HepG2 (cell line): ENCODE measurements around the gene BRAF. TPM values are rescaled to one million over a fixed set of nuclear protein-coding genes. Genes with fewer than 3 reads are reported as not detected.

Source experiments
- ATAC-seq: fragments of 200-7000 bp; cut with Tn5 transposase; 3 replicates; pipeline ENCODE4 v1.9.1; 2020; ENCODE audit warnings: mild to moderate bottlenecking, moderate library complexity
- BruUV-seq: library from RNA; stranded (reverse); fragments of 400-500 nt; replicated peaks from 2 replicates; lab custom pipeline; 2021; lab: Mats Ljungman, UMichigan
- CTCF ChIA-PET: fragments of 300-600 bp; formaldehyde crosslinking; extraction: SDS; loops from one replicate; lab custom pipeline; 2021; ENCODE audit warnings: low total read pairs, inconsistent platforms, low intra/inter-chr PET ratio; lab: Yijun Ruan, JAX
- POLR2A ChIA-PET: fragments of 350-600 bp; sonication (Branson Sonifier 250); formaldehyde crosslinking; loops from one replicate; lab custom pipeline; 2020; ENCODE audit warnings: antibody characterized with exemption, inconsistent platforms; lab: Yijun Ruan, JAX
- DNase-seq: peaks from one replicate; pipeline ENCODE4 v3.0.0-alpha.2; 2015; ENCODE audit warnings: low spot score
- FAIRE-seq: peaks from 3 replicates; lab custom pipeline; 2011; peaks lifted over from hg19 to GRCh38; lab: Jason Lieb, UNC
- H2AFZ ChIP-seq: one replicate; pipeline ENCODE4 v1.6.1; 2011; ENCODE audit warnings: low read length, inconsistent platforms
- H3K27ac ChIP-seq: fragments of 300-600 bp; 3 replicates; pipeline ENCODE4 v1.8.0; 2011; ENCODE audit warnings: mixed run types, mild to moderate bottlenecking, mixed read lengths, low read length, inconsistent platforms; ENCODE audit not compliant: insufficient read depth; ENCODE audit errors: extremely low read length
- H3K27me3 ChIP-seq, 2 experiments: fragments of 200-600 bp in 1 of 2; 2 replicates in 1 of 2; 3 replicates in 1 of 2; pipeline versions ENCODE4 v1.6.0 to v1.8.0; 2011; ENCODE audit warnings: low read length in 2 of 2, mild to moderate bottlenecking in 2 of 2, moderate library complexity in 2 of 2, inconsistent platforms in 1 of 2; ENCODE audit not compliant: insufficient read depth in 2 of 2, control insufficient read depth in 1 of 2
- H3K36me3 ChIP-seq, 2 experiments: fragments of 200-600 bp in 1 of 2; replicated peaks in 1 of 2; 2 replicates in 1 of 2; 3 replicates in 1 of 2; pipeline versions ENCODE4 v1.5.1 to v1.8.0; 2011; ENCODE audit warnings: low read length in 2 of 2, inconsistent platforms in 1 of 2; ENCODE audit not compliant: insufficient read depth in 2 of 2, control insufficient read depth in 1 of 2
- H3K4me1 ChIP-seq: 2 replicates; pipeline ENCODE4 v1.5.1; 2012; ENCODE audit warnings: low read length, inconsistent platforms; ENCODE audit not compliant: insufficient read depth
- H3K4me2 ChIP-seq: 2 replicates; pipeline ENCODE4 v1.6.0; 2011; ENCODE audit warnings: low read depth, low read length, inconsistent platforms
- H3K4me3 ChIP-seq, 3 experiments: fragments of 200-600 bp in 1 of 3; sonication (generic), shearing (Covaris generic) in 1 of 3; replicated peaks in 1 of 3; 2 replicates each; pipeline ENCODE4 v1.5.1; 2011 to 2016; ENCODE audit warnings: low read length in 3 of 3, inconsistent platforms in 2 of 3, low read depth in 2 of 3, mild to moderate bottlenecking in 2 of 3, control low read depth in 1 of 3, mixed read lengths in 1 of 3; ENCODE audit not compliant: insufficient read depth in 1 of 3
- H3K79me2 ChIP-seq: one replicate; pipeline ENCODE4 v1.6.1; 2011; ENCODE audit warnings: low read length, inconsistent platforms; ENCODE audit not compliant: insufficient read depth
- H3K9ac ChIP-seq: 2 replicates; pipeline ENCODE4 v1.6.0; 2011; ENCODE audit warnings: mild to moderate bottlenecking, low read depth, low read length, inconsistent platforms; ENCODE audit not compliant: insufficient read depth
- H3K9me3 ChIP-seq: 2 replicates; pipeline ENCODE4 v1.5.1; 2012; ENCODE audit warnings: mild to moderate bottlenecking, low read length
- H4K20me1 ChIP-seq: 2 replicates; pipeline ENCODE4 v1.6.0; 2011; ENCODE audit warnings: inconsistent platforms, mild to moderate bottlenecking, low read length, moderate library complexity; ENCODE audit not compliant: insufficient read depth
- HNRNPLL ChIP-seq: fragments of 200-400 bp; formaldehyde crosslinking; IDR thresholded peaks from 2 replicates; pipeline ENCODE4 v1.6.1; 2017; ENCODE audit warnings: mild to moderate bottlenecking, low read depth, low read length; ENCODE audit not compliant: poor library complexity, severe bottlenecking
- MED8 ChIP-seq: sonication (generic); formaldehyde crosslinking; IDR thresholded peaks from 2 replicates; pipeline ENCODE4 v1.8.1; 2023; ENCODE audit warnings: mild to moderate bottlenecking, missing genetic modification reagents; ENCODE audit not compliant: insufficient replicate concordance
- NR2F6 ChIP-seq, 2 experiments: IDR thresholded peaks; 2 replicates each; pipeline ENCODE4 v1.6.1; 2016; ENCODE audit warnings: antibody characterized with exemption in 1 of 2, mild to moderate bottlenecking in 1 of 2
- POLR2A ChIP-seq, 2 experiments: IDR thresholded peaks; 2 replicates each; pipeline ENCODE4 v1.6.1; 2011; ENCODE audit warnings: low read depth in 2 of 2, low read length in 2 of 2, mild to moderate bottlenecking in 1 of 2, moderate library complexity in 1 of 2; ENCODE audit not compliant: insufficient read depth in 1 of 2
- RFX3 ChIP-seq: IDR thresholded peaks from 2 replicates; pipeline ENCODE4 v1.6.1; 2016; ENCODE audit warnings: missing biosample characterization, missing genetic modification reagents
- SIX1 ChIP-seq: sonication (generic); formaldehyde crosslinking; IDR thresholded peaks from 2 replicates; pipeline ENCODE4 v1.4.0; 2020; ENCODE audit warnings: missing genetic modification reagents, borderline replicate concordance
- SKI ChIP-seq: fragments of 450-650 bp; IDR thresholded peaks from one replicate; pipeline ENCODE4 v1.6.1; 2018; ENCODE audit warnings: mild to moderate bottlenecking; ENCODE audit not compliant: partially characterized antibody
- ZKSCAN5 ChIP-seq: sonication (generic); formaldehyde crosslinking; IDR thresholded peaks from 2 replicates; pipeline ENCODE4 v1.5.1; 2020; ENCODE audit warnings: mild to moderate bottlenecking, missing genetic modification reagents
- ZNF253 ChIP-seq: sonication (generic); formaldehyde crosslinking; IDR thresholded peaks from 2 replicates; pipeline ENCODE4 v1.8.0; 2022; ENCODE audit warnings: mild to moderate bottlenecking, missing genetic modification reagents, borderline replicate concordance
- ZNF367 ChIP-seq: sonication (generic); formaldehyde crosslinking; IDR thresholded peaks from 2 replicates; pipeline ENCODE4 v1.4.0; 2020; ENCODE audit warnings: missing genetic modification reagents, borderline replicate concordance
- WGBS: methylation state at CpG from one replicate; pipeline ENCODE4 v1.1.6; 2017; ENCODE audit warnings: low lambda C conversion rate; 5-methylcytosine and 5-hydroxymethylcytosine counted together
- in situ Hi-C: cut with HindIII; loops from 2 replicates; pipeline ENCODE4 v1.10.0; 2017; ENCODE audit warnings: low pct_unique_long_range_greater_than_20kb; ENCODE audit not compliant: extremely low pct_ligation_motif_present
- intact Hi-C: fragments of 100-400 bp; cut with micrococcal nuclease; formaldehyde crosslinking; loops from one replicate; pipeline ENCODE4 v1.10.0; 2022; ENCODE audit not compliant: unreplicated experiment
- polyA plus RNA-seq, 8 experiments: library from polyadenylated mRNA; depleted of rRNA in 3 of 8; stranded (reverse) in 7 of 8; unstranded in 1 of 8; fragments of >200 nt; fragmentation: Illumina TruSeq in 4 of 8; extraction: Trizol in 4 of 8; gene quantifications; 2 replicates each; pipeline versions ENCODE4 v1.2.1 to v1.2.3, GENCODE V29; 2011 to 2016; ENCODE audit warnings: low read depth in 4 of 8, missing spikeins in 1 of 8, mixed read lengths in 1 of 8; ENCODE audit not compliant: insufficient read depth in 1 of 8
- total RNA-seq, 5 experiments: library from RNA; depleted of rRNA; stranded (reverse); fragments of >200 nt; fragmentation: Illumina TruSeq; extraction: Trizol; gene quantifications; 2 replicates each; pipeline ENCODE4 v1.2.3, GENCODE V29; 2016; ENCODE audit warnings: low read depth in 1 of 5
- TF ChIP-seq, protein P1 (sequence below): sonication (generic); formaldehyde crosslinking; IDR thresholded peaks from 2 replicates; pipeline ENCODE4 v1.5.0; 2020; ENCODE audit warnings: mild to moderate bottlenecking, missing genetic modification reagents
- TF ChIP-seq, protein P2 (sequence below): IDR thresholded peaks from 2 replicates; pipeline ENCODE4 v1.6.1; 2016; ENCODE audit warnings: control low read depth
- TF ChIP-seq, protein P3 (sequence below): sonication (generic); formaldehyde crosslinking; IDR thresholded peaks from 2 replicates; pipeline ENCODE4 v1.9.0; 2021; ENCODE audit warnings: mild to moderate bottlenecking, missing genetic modification reagents
- TF ChIP-seq, protein P4 (sequence below): sonication (generic); formaldehyde crosslinking; IDR thresholded peaks from 2 replicates; pipeline ENCODE4 v1.5.1; 2020; ENCODE audit warnings: missing genetic modification reagents, mild to moderate bottlenecking, borderline replicate concordance

Gene BRAF
- total and polyA plus RNA-seq, 2 of the 13 experiments (the other 11 are each of a cell fraction or from before 2014, with no cell fraction given): 12.5 to 13.4 TPM

DNA sequence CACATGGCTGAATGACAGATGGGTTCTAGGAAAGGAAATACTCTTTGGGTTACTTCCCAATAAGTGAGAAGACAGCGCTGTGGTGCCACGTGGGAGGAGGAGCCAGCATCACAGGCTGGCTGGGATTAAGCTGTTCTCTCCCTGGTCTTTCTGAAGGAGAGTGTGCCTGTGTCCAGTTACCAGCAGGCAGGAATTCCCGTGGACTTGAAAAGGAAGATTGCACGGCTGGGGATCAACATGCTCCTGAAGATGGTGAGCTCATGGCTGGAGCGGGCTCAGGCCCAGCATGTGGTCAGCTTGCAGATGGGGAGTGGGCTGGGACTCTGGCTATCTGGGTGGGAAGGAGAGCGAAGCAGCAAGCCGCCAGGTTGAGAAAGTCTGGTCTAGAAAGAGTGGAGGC lies 243.8 kb downstream of the BRAF start:
- no TSS peak for BruUV-seq
- DNase-seq (no peak), ATAC-seq (no peak), FAIRE-seq (no peak)
- no peaks in the 10 kb centered on the region for H3K9me3 ChIP-seq
- no peaks in the 10 kb centered on the region for H3K27me3 ChIP-seq
- POLR2A ChIA-PET: interaction anchor here (1.3 kb wide), 1 partner anchor 16 kb away, joined by 3 read pairs; the partner anchor contains the start of gene NDUFB2
- intact Hi-C loops: no loop called here
- no peaks in the 10 kb centered on the region for H3K79me2 ChIP-seq
- H3K4me1 ChIP-seq: no peaks in the 10 kb centered on the region
- 97% methylated on average over 7 of the region's 7 CpGs for WGBS
- H3K9ac ChIP-seq: no peak overlapping the region
- in situ Hi-C loops: loop anchor here (25.0 kb wide), 1 partner anchor 331 kb away; the partner anchor contains the start of gene MRPS33
- H3K27ac ChIP-seq: no peak overlapping the region
- CTCF ChIA-PET: no interaction called here
- H3K36me3 ChIP-seq: peaks cover 1 to 10% of the 10 kb centered on the region in 2 experiments; a peak in 2 of 5 replicates
- no peaks in the 10 kb centered on the region for H4K20me1 ChIP-seq
- no peak overlapping the region for H3K4me2 ChIP-seq
- H2AFZ ChIP-seq: no peak overlapping the region
- no peak overlapping the region for H3K4me3 ChIP-seq
- TF ChIP-seq, protein P1, sequence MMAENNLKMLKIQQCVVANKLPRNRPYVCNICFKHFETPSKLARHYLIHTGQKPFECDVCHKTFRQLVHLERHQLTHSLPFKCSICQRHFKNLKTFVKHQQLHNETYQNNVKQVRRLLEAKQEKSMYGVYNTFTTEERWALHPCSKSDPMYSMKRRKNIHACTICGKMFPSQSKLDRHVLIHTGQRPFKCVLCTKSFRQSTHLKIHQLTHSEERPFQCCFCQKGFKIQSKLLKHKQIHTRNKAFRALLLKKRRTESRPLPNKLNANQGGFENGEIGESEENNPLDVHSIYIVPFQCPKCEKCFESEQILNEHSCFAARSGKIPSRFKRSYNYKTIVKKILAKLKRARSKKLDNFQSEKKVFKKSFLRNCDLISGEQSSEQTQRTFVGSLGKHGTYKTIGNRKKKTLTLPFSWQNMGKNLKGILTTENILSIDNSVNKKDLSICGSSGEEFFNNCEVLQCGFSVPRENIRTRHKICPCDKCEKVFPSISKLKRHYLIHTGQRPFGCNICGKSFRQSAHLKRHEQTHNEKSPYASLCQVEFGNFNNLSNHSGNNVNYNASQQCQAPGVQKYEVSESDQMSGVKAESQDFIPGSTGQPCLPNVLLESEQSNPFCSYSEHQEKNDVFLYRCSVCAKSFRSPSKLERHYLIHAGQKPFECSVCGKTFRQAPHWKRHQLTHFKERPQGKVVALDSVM: no peak
- TF ChIP-seq ZKSCAN5 (CRISPR knock-in tag) (no peak), NR2F6 (IDR thresholded peaks at IDR 0.05) (no peak), NR2F6 (CRISPR knock-in tag; IDR thresholded peaks at IDR 0.05) (no peak), MED8 (no peak), HNRNPLL (no peak), ZNF367 (CRISPR knock-in tag) (no peak), RFX3 (CRISPR knock-in tag) (no peak), POLR2A (IDR thresholded peaks at IDR 0.05; ENCODE audit: insufficient read depth in 1 of 2, low read depth in 2 of 2, low read length in 2 of 2) (no peak), SKI (no peak), ZNF253 (CRISPR knock-in tag) (no peak), SIX1 (CRISPR knock-in tag) (no peak)
- TF ChIP-seq, protein P2, sequence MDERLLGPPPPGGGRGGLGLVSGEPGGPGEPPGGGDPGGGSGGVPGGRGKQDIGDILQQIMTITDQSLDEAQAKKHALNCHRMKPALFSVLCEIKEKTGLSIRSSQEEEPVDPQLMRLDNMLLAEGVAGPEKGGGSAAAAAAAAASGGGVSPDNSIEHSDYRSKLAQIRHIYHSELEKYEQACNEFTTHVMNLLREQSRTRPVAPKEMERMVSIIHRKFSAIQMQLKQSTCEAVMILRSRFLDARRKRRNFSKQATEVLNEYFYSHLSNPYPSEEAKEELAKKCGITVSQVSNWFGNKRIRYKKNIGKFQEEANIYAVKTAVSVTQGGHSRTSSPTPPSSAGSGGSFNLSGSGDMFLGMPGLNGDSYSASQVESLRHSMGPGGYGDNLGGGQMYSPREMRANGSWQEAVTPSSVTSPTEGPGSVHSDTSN (CRISPR knock-in tag): no peak
- TF ChIP-seq, protein P3, sequence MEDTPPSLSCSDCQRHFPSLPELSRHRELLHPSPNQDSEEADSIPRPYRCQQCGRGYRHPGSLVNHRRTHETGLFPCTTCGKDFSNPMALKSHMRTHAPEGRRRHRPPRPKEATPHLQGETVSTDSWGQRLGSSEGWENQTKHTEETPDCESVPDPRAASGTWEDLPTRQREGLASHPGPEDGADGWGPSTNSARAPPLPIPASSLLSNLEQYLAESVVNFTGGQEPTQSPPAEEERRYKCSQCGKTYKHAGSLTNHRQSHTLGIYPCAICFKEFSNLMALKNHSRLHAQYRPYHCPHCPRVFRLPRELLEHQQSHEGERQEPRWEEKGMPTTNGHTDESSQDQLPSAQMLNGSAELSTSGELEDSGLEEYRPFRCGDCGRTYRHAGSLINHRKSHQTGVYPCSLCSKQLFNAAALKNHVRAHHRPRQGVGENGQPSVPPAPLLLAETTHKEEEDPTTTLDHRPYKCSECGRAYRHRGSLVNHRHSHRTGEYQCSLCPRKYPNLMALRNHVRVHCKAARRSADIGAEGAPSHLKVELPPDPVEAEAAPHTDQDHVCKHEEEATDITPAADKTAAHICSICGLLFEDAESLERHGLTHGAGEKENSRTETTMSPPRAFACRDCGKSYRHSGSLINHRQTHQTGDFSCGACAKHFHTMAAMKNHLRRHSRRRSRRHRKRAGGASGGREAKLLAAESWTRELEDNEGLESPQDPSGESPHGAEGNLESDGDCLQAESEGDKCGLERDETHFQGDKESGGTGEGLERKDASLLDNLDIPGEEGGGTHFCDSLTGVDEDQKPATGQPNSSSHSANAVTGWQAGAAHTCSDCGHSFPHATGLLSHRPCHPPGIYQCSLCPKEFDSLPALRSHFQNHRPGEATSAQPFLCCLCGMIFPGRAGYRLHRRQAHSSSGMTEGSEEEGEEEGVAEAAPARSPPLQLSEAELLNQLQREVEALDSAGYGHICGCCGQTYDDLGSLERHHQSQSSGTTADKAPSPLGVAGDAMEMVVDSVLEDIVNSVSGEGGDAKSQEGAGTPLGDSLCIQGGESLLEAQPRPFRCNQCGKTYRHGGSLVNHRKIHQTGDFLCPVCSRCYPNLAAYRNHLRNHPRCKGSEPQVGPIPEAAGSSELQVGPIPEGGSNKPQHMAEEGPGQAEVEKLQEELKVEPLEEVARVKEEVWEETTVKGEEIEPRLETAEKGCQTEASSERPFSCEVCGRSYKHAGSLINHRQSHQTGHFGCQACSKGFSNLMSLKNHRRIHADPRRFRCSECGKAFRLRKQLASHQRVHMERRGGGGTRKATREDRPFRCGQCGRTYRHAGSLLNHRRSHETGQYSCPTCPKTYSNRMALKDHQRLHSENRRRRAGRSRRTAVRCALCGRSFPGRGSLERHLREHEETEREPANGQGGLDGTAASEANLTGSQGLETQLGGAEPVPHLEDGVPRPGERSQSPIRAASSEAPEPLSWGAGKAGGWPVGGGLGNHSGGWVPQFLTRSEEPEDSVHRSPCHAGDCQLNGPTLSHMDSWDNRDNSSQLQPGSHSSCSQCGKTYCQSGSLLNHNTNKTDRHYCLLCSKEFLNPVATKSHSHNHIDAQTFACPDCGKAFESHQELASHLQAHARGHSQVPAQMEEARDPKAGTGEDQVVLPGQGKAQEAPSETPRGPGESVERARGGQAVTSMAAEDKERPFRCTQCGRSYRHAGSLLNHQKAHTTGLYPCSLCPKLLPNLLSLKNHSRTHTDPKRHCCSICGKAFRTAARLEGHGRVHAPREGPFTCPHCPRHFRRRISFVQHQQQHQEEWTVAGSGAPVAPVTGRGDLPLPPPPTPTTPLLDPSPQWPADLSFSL (CRISPR knock-in tag): no peak
- TF ChIP-seq, protein P4, sequence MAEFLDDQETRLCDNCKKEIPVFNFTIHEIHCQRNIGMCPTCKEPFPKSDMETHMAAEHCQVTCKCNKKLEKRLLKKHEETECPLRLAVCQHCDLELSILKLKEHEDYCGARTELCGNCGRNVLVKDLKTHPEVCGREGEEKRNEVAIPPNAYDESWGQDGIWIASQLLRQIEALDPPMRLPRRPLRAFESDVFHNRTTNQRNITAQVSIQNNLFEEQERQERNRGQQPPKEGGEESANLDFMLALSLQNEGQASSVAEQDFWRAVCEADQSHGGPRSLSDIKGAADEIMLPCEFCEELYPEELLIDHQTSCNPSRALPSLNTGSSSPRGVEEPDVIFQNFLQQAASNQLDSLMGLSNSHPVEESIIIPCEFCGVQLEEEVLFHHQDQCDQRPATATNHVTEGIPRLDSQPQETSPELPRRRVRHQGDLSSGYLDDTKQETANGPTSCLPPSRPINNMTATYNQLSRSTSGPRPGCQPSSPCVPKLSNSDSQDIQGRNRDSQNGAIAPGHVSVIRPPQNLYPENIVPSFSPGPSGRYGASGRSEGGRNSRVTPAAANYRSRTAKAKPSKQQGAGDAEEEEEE (CRISPR knock-in tag): no peak
